Gastroesophageal sphincter (tissue), 4 donors: ENCODE results near the gene PIK3R5. TPM values are rescaled to one million over a fixed set of nuclear protein-coding genes. Genes with fewer than 3 reads are reported as not detected.

Source experiments
- ATAC-seq: fragments of 150-250 bp; one replicate; pipeline ENCODE4 v1.9.1; 2016; ENCODE audit warnings: mild to moderate bottlenecking, moderate library complexity
- H3K27ac ChIP-seq, 4 donors: fragments of 200-600 bp; sonication (generic) in 3 of 4; 1 replicate in 3 of 4; 2 replicates in 1 of 4; pipeline ENCODE4 v1.5.1; 2016 to 2019
- H3K27me3 ChIP-seq: fragments of 200-600 bp; sonication (generic); one replicate; pipeline ENCODE4 v1.5.1; 2019
- H3K36me3 ChIP-seq, 2 donors: fragments of 200-600 bp; sonication (generic); one replicate each; pipeline ENCODE4 v1.5.1; 2019; ENCODE audit warnings: control low read depth in 1 of 2
- H3K4me1 ChIP-seq, 3 donors: fragments of 200-600 bp; sonication (generic); 1 replicate in 2 of 3; 2 replicates in 1 of 3; pipeline ENCODE4 v1.5.1; 2016 to 2019; ENCODE audit warnings: control low read depth in 2 of 3
- H3K4me3 ChIP-seq, 2 donors: fragments of 200-600 bp; sonication (generic); one replicate each; pipeline ENCODE4 v1.5.1; 2019; ENCODE audit warnings: mild to moderate bottlenecking in 1 of 2, moderate library complexity in 1 of 2
- H3K9me3 ChIP-seq, 3 donors: fragments of 200-600 bp; sonication (generic); one replicate each; pipeline ENCODE4 v1.5.1; 2017 to 2019; ENCODE audit warnings: control low read depth in 2 of 3
- EP300 ChIP-seq: sonication (generic); formaldehyde crosslinking; IDR thresholded peaks from one replicate; pipeline ENCODE4 v1.6.1; 2017; ENCODE audit warnings: antibody characterized with exemption, mild to moderate bottlenecking
- POLR2A ChIP-seq, 2 donors: fragments of 450-650 bp; IDR thresholded peaks; one replicate each; pipeline ENCODE4 v1.6.1; 2017; ENCODE audit warnings: antibody characterized with exemption in 2 of 2, mild to moderate bottlenecking in 2 of 2, moderate library complexity in 1 of 2
- POLR2AphosphoS5 ChIP-seq: sonication (generic); formaldehyde crosslinking; IDR thresholded peaks from one replicate; pipeline ENCODE4 v1.6.1; 2017; ENCODE audit warnings: antibody characterized with exemption
- WGBS, 2 donors: methylation state at CpG; one replicate each; pipeline ENCODE4 v1.1.5; 2018; ENCODE audit warnings: low coverage in 1 of 2; 5-methylcytosine and 5-hydroxymethylcytosine counted together
- total RNA-seq, 4 donors: library from RNA; depleted of rRNA; stranded (reverse); fragments of >200 nt; gene quantifications; one replicate each; pipeline ENCODE4 v1.1.0, GENCODE V29; 2016
- TF ChIP-seq, protein P1 (sequence below), 4 experiments: fragments of 200-600 bp in 2 of 4; fragments of 450-650 bp in 2 of 4; sonication (generic) in 1 of 4; IDR thresholded peaks; one replicate each; pipeline ENCODE4 v1.5.1; 2017 to 2019; ENCODE audit warnings: antibody characterized with exemption in 4 of 4, mild to moderate bottlenecking in 2 of 4, moderate library complexity in 2 of 4

The PIK3R5 gene
- total RNA-seq, 4 donors from 2014 or later, result 8.9 to 13.1 (median 11.9) TPM

DNA sequence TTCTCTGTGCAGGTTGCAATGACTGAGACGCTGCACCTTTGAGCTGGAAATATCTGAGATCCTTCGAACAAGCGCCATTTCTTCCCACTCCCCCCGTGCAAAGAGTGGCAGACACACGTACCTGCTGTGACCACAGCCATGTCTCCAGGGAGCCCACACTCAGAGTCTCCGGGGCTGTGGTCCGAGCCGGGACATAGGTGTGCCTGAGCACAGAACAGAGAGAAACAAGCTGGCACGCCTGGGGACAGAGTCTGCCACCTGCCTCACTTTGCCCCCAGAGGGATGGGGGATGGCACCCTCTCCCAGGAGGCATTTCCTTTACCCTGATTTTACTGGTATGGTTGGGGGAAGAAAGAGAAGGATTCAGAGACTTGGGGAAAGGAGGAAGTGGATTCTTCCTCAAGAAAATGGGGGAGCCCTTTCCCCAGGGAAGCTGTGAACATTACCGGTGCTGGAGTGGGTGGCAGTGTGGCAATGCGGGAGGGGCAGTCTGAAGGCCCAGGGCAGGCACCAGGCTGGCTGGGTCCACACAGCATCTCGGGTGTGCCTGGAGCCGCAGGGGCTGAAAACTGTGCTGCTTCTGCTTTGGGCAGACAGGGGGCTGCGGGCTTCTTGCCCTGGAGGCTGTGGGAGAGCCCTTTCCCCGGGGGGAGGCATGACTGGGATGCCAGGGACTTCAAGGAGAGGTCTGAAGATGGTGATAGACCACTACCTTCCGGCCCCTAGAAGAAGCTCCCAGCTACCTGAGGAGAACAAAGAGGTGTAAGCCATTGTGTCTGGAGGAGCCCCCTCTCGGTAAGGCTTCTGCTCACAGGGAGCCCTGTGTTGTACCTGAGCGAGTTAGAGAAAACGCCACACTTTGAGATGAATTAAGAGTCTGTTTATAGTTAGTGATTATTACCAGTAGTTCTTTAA is 91.4 kb downstream of the PIK3R5 start:
- no peak for ATAC-seq
- Histone ChIP-seq H3K27ac (no peak overlapping the region), H3K36me3 (no peaks in the 10 kb centered on the region), H3K4me3 (no peak overlapping the region), H3K9me3 (no peaks in the 10 kb centered on the region), H3K4me1 (no peaks in the 10 kb centered on the region), H3K27me3 (peaks cover 48% of the 10 kb centered on the region)
- 47 to 60% methylated on average over 3 to 9 of the region's 19 CpGs for WGBS, 2 donors
- TF ChIP-seq EP300, result no peak
- TF ChIP-seq POLR2A (IDR thresholded peaks at IDR 0.05), result no peak
- TF ChIP-seq, protein P1, sequence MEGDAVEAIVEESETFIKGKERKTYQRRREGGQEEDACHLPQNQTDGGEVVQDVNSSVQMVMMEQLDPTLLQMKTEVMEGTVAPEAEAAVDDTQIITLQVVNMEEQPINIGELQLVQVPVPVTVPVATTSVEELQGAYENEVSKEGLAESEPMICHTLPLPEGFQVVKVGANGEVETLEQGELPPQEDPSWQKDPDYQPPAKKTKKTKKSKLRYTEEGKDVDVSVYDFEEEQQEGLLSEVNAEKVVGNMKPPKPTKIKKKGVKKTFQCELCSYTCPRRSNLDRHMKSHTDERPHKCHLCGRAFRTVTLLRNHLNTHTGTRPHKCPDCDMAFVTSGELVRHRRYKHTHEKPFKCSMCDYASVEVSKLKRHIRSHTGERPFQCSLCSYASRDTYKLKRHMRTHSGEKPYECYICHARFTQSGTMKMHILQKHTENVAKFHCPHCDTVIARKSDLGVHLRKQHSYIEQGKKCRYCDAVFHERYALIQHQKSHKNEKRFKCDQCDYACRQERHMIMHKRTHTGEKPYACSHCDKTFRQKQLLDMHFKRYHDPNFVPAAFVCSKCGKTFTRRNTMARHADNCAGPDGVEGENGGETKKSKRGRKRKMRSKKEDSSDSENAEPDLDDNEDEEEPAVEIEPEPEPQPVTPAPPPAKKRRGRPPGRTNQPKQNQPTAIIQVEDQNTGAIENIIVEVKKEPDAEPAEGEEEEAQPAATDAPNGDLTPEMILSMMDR (IDR thresholded peaks at IDR 0.05), result no peak
- no peak for TF ChIP-seq POLR2AphosphoS5

DNA sequence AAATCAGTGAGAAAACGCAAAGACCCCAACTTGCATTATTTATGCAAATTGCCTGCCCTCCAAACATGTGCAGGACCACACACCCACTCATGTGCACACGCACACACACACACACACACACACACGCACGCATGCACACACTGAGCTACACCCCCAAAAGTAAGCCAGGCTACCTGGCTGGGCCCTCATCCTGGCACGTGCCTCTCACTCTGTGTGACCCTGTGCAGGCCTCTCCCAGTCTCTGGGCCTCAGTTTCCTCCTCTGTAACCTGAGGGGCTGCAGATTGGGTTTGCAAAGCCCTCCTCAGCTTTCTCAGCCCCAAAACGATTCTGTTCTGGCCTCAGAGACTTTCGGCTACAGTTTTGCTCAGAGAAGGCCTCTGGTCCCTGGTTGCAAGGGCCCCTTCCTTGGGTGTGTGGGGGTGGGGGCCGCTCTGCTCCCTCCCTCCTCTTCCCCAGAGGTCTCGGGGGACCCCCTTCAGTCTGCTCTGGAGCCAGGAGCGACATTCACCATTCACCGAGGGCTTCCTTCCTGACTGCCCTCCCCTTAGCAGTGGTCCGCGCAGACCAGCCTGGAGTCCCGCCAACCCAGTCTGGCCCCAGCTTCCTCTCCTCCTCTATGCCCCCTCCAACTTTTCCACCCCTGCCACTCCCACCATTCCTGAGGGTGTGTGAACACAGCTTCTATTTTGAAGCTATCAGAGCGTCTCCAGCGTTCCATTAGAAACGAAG is 92.6 kb downstream of the PIK3R5 start:
- no peaks in the 10 kb centered on the region for H3K9me3 ChIP-seq
- ATAC-seq, result no peak
- TF ChIP-seq POLR2A (IDR thresholded peaks at IDR 0.05) (no peak), EP300 (no peak), POLR2AphosphoS5 (no peak)
- TF ChIP-seq, protein P1 (IDR thresholded peaks at IDR 0.05), result no peak
- no peak overlapping the region for H3K4me3 ChIP-seq
- WGBS, 2 donors, result 46 to 60% methylated on average over 10 to 11 of the region's 17 CpGs
- H3K27me3 ChIP-seq, result peaks cover 40% of the 10 kb centered on the region
- H3K36me3 ChIP-seq, result no peaks in the 10 kb centered on the region
- no peaks in the 10 kb centered on the region for H3K4me1 ChIP-seq
- no peak overlapping the region for H3K27ac ChIP-seq

DNA sequence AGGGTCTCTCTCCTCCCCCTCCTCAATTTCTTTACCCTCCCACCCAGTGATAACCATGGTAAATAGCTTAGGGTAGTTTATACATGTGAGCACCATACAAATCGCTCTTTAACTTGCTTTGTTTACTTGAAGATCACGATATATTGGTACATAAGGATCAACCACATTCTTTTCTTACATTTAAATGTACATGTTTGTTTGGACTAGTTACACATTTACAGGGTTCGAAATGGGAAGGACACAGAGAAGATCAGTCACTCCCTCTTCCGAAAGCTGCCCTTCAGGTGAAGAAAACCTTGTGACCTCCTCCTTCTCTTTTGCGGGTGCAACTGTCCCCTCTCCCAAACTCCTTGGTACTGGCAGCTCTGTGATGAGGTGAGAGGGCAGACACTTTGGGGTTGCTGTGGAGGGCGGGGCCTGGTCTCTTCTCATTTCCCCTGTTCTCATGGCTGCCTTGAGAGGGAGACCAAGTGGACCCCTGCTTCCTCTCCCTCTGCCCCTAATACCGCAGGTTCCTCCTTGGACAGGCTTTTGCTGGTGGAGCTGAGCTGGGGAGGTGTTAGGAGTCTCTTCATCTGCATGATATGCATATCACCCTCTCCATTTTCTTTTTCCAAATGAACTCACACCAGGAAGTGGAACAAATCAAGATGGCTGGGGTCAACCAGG is 93.3 kb downstream of the PIK3R5 start:
- TF ChIP-seq EP300 (no peak), POLR2A (IDR thresholded peaks at IDR 0.05) (no peak), POLR2AphosphoS5 (no peak)
- TF ChIP-seq, protein P1 (IDR thresholded peaks at IDR 0.05), result no peak
- ATAC-seq, result no peak
- Histone ChIP-seq H3K4me1 (no peaks in the 10 kb centered on the region), H3K9me3 (no peaks in the 10 kb centered on the region), H3K27ac (no peak overlapping the region), H3K27me3 (peaks cover 47% of the 10 kb centered on the region), H3K36me3 (no peaks in the 10 kb centered on the region), H3K4me3 (no peak overlapping the region)
- WGBS, 2 donors, result 79 to 91% methylated on average over 5 to 6 of the region's 7 CpGs

- no peak for ATAC-seq
- Histone ChIP-seq H3K27ac (no peak overlapping the region), H3K4me3 (no peak overlapping the region)
Measured at GRCh38 chr17:8871081-8871581, 94.4 kb downstream of the PIK3R5 start.

More at GRCh38 chr17:8871081-8871581, 94.4 kb downstream of the PIK3R5 start:
- TF ChIP-seq EP300, result no peak
- no peak for TF ChIP-seq POLR2A (IDR thresholded peaks at IDR 0.05)
- TF ChIP-seq, protein P1 (IDR thresholded peaks at IDR 0.05), result no peak
- no peak for TF ChIP-seq POLR2AphosphoS5
- Histone ChIP-seq H3K27me3 (peaks cover 57% of the 10 kb centered on the region), H3K36me3 (no peaks in the 10 kb centered on the region), H3K4me1 (no peaks in the 10 kb centered on the region), H3K9me3 (no peaks in the 10 kb centered on the region)
- 55 to 72% methylated on average over 5 to 10 of the region's 13 CpGs for WGBS, 2 donors
